Ascending aorta (tissue), 2 donors: ENCODE data around the gene MANEAL. TPM values are rescaled to one million over a fixed set of nuclear protein-coding genes. Genes with fewer than 3 reads are reported as not detected.

ENCODE experiments used
- DNase-seq, 2 donors: peaks; one replicate each; pipeline ENCODE4 v3.0.0-alpha.2; 2019; ENCODE audit warnings: low spot score in 2 of 2
- H3K27ac ChIP-seq, 2 donors: fragments of 200-600 bp; sonication (generic); one replicate each; pipeline ENCODE4 v1.5.1; 2016 to 2017; ENCODE audit warnings: mild to moderate bottlenecking in 1 of 2
- H3K27me3 ChIP-seq: fragments of 200-600 bp; sonication (generic); one replicate; pipeline ENCODE4 v1.5.1; 2017
- H3K36me3 ChIP-seq, 2 donors: fragments of 200-600 bp; sonication (generic); one replicate each; pipeline ENCODE4 v1.5.1; 2016
- H3K4me1 ChIP-seq, 2 donors: fragments of 200-600 bp; sonication (generic); one replicate each; pipeline ENCODE4 v1.5.1; 2016 to 2017; ENCODE audit warnings: mild to moderate bottlenecking in 1 of 2
- H3K4me3 ChIP-seq, 2 donors: fragments of 200-600 bp; sonication (generic); one replicate each; pipeline ENCODE4 v1.5.1; 2016 to 2017; ENCODE audit warnings: mild to moderate bottlenecking in 1 of 2
- H3K9me3 ChIP-seq, 2 donors: fragments of 200-600 bp; sonication (generic); one replicate each; pipeline ENCODE4 v1.5.1; 2016
- CTCF ChIP-seq, 3 experiments: fragments of 200-600 bp in 2 of 3; fragments of 450-650 bp in 1 of 3; sonication (generic) in 2 of 3; IDR thresholded peaks; one replicate each; pipeline ENCODE4 v1.5.1; 2016 to 2019; ENCODE audit warnings: antibody characterized with exemption in 3 of 3, mild to moderate bottlenecking in 1 of 3, moderate library complexity in 1 of 3
- intact Hi-C: fragments of 100-400 bp; cut with DNase I; formaldehyde crosslinking; loops from one replicate; pipeline ENCODE4 v1.15.1; 2023
- total RNA-seq: library from RNA; depleted of rRNA; stranded (reverse); fragments of >200 nt; gene quantifications from one replicate; pipeline ENCODE4 v1.1.0, GENCODE V29; 2016

The MANEAL gene
- total RNA-seq, 1 donor from 2014 or later, result 0.43 TPM

- Histone ChIP-seq H3K27ac (no peak overlapping the region), H3K36me3 (peaks cover 57 to 81% of the 10 kb centered on the region in 2 donors), H3K27me3 (no peaks in the 10 kb centered on the region), H3K9me3 (no peaks in the 10 kb centered on the region), H3K4me3 (no peak overlapping the region), H3K4me1 (no peaks in the 10 kb centered on the region)
- intact Hi-C loops, result no loop called here
- no peak for DNase-seq
- TF ChIP-seq CTCF (IDR thresholded peaks at IDR 0.05), result no peak
These were observed 43.1 kb downstream of the MANEAL start for GRCh38 chr1:37836788-37837187.

- no peak for DNase-seq
- H3K4me1 ChIP-seq, result no peaks in the 10 kb centered on the region
- no peaks in the 10 kb centered on the region for H3K9me3 ChIP-seq
- intact Hi-C loops, result no loop called here
- no peak for TF ChIP-seq CTCF (IDR thresholded peaks at IDR 0.05)
- no peaks in the 10 kb centered on the region for H3K27me3 ChIP-seq
- H3K36me3 ChIP-seq, result peaks cover 34 to 55% of the 10 kb centered on the region in 2 donors
- H3K27ac ChIP-seq, result no peak overlapping the region
- H3K4me3 ChIP-seq, result no peak overlapping the region
These were observed 46.0 kb downstream of the MANEAL start for GRCh38 chr1:37839676-37840075.

- intact Hi-C loops, result no loop called here
- Histone ChIP-seq H3K27ac (no peak overlapping the region), H3K4me3 (no peak overlapping the region), H3K36me3 (peaks cover 33 to 45% of the 10 kb centered on the region in 2 donors), H3K9me3 (no peaks in the 10 kb centered on the region), H3K27me3 (no peaks in the 10 kb centered on the region), H3K4me1 (no peaks in the 10 kb centered on the region)
- DNase-seq, result no peak
- no peak for TF ChIP-seq CTCF (IDR thresholded peaks at IDR 0.05)
These were observed 47.1 kb downstream of the MANEAL start for GRCh38 chr1:37840711-37841110.

GRCh38 chr1:37841652-37842051 is 48.0 kb downstream of the MANEAL start:
- no peak for TF ChIP-seq CTCF (IDR thresholded peaks at IDR 0.05)
- intact Hi-C loops, result no loop called here
- Histone ChIP-seq H3K4me1 (no peaks in the 10 kb centered on the region), H3K27ac (no peak overlapping the region), H3K4me3 (no peak overlapping the region), H3K9me3 (no peaks in the 10 kb centered on the region), H3K36me3 (peaks cover 28 to 38% of the 10 kb centered on the region in 2 donors), H3K27me3 (no peaks in the 10 kb centered on the region)
- DNase-seq, result no peak

- DNase-seq, result no peak
- no peak for TF ChIP-seq CTCF (IDR thresholded peaks at IDR 0.05)
- intact Hi-C loops, result no loop called here
- Histone ChIP-seq H3K27me3 (no peaks in the 10 kb centered on the region), H3K4me1 (no peaks in the 10 kb centered on the region), H3K4me3 (no peak overlapping the region), H3K9me3 (no peaks in the 10 kb centered on the region), H3K36me3 (peaks cover 10 to 17% of the 10 kb centered on the region in 2 donors), H3K27ac (no peak overlapping the region)
These were observed 50.9 kb downstream of the MANEAL start for GRCh38 chr1:37844536-37844935.

GRCh38 chr1:37845049-37845646 is 51.5 kb downstream of the MANEAL start:
- Histone ChIP-seq H3K4me3 (no peak overlapping the region), H3K27me3 (no peaks in the 10 kb centered on the region), H3K9me3 (no peaks in the 10 kb centered on the region), H3K27ac (no peak overlapping the region), H3K36me3 (peaks cover 3 to 15% of the 10 kb centered on the region in 2 donors), H3K4me1 (no peaks in the 10 kb centered on the region)
- TF ChIP-seq CTCF (IDR thresholded peaks at IDR 0.05), result no peak
- DNase-seq, result no peak
- intact Hi-C loops, result no loop called here
